Mucosa of rectum (tissue), 2 donors: ENCODE data around the gene ATP5PB.
A peak's percentile ranks its signal among the peaks of the same experiment; 100 is the strongest.

ENCODE experiments used
- H3K27ac ChIP-seq, 2 donors: one replicate each; pipeline ENCODE4 v1.7.0; 2013; ENCODE audit warnings: inconsistent platforms in 2 of 2, low read depth in 2 of 2, low read length in 2 of 2
- H3K27me3 ChIP-seq, 2 donors: one replicate each; pipeline ENCODE4 v1.7.0; 2013; ENCODE audit warnings: low read length in 2 of 2; ENCODE audit not compliant: control insufficient read depth in 2 of 2, insufficient read depth in 2 of 2
- H3K36me3 ChIP-seq, 2 donors: one replicate each; pipeline ENCODE4 v1.7.0; 2013; ENCODE audit warnings: low read length in 2 of 2; ENCODE audit not compliant: control insufficient read depth in 2 of 2, insufficient read depth in 2 of 2
- H3K4me1 ChIP-seq, 2 donors: one replicate each; pipeline ENCODE4 v1.7.0; 2013; ENCODE audit warnings: low read length in 2 of 2, mild to moderate bottlenecking in 1 of 2; ENCODE audit not compliant: control insufficient read depth in 2 of 2, insufficient read depth in 2 of 2
- H3K4me3 ChIP-seq, 2 donors: one replicate each; pipeline ENCODE4 v1.7.0; 2013; ENCODE audit warnings: low read length in 2 of 2
- H3K9ac ChIP-seq, 2 donors: one replicate each; pipeline ENCODE4 v1.7.0; 2013; ENCODE audit warnings: low read length in 2 of 2, low read depth in 1 of 2, mild to moderate bottlenecking in 1 of 2
- H3K9me3 ChIP-seq, 2 donors: one replicate each; pipeline ENCODE4 v1.7.0; 2013; ENCODE audit warnings: low read length in 2 of 2; ENCODE audit not compliant: control insufficient read depth in 2 of 2
- donor health status: healthy.
- donor health status: Normal muscosa, but diverticular disease.

Gene ATP5PB

GRCh38 chr1:111417755-111418154 is 31.5 kb upstream of the ATP5PB start:
- no peak overlapping the region for H3K4me3 ChIP-seq
- H3K27me3 ChIP-seq = no peaks in the 10 kb centered on the region
- H3K27ac ChIP-seq = no peak overlapping the region
- H3K9ac ChIP-seq = no peak overlapping the region
- no peaks in the 10 kb centered on the region for H3K9me3 ChIP-seq
- H3K36me3 ChIP-seq = no peaks in the 10 kb centered on the region
- peaks cover 0 to 4% of the 10 kb centered on the region in 2 donors for H3K4me1 ChIP-seq

- no peaks in the 10 kb centered on the region for H3K36me3 ChIP-seq
- no peaks in the 10 kb centered on the region for H3K9me3 ChIP-seq
These were observed 30.2 kb upstream of the ATP5PB start for GRCh38 chr1:111419037-111419436.

GRCh38 chr1:111420377-111420776 is 28.9 kb upstream of the ATP5PB start:
- Histone ChIP-seq H3K9ac (no peak overlapping the region), H3K4me1 (peaks cover 8 to 9% of the 10 kb centered on the region in 2 donors)

More at GRCh38 chr1:111419037-111419436, 30.2 kb upstream of the ATP5PB start:
- Histone ChIP-seq H3K9ac (no peak overlapping the region), H3K27me3 (no peaks in the 10 kb centered on the region), H3K4me3 (no peak overlapping the region), H3K4me1 (peaks cover 8 to 9% of the 10 kb centered on the region in 2 donors), H3K27ac (no peak overlapping the region)

GRCh38 chr1:111422546-111423391 is 26.5 kb upstream of the ATP5PB start:
- no peaks in the 10 kb centered on the region for H3K36me3 ChIP-seq
- peak overlapping the region in 1 of 2 donors; percentile 48 for H3K9ac ChIP-seq
- no peaks in the 10 kb centered on the region for H3K9me3 ChIP-seq
- peak overlapping the region; percentile 5 to 61 for H3K4me3 ChIP-seq
- peak overlapping the region in 1 of 2 donors; percentile 44 for H3K27ac ChIP-seq
- H3K4me1 ChIP-seq = peaks cover 8 to 9% of the 10 kb centered on the region in 2 donors
- no peaks in the 10 kb centered on the region for H3K27me3 ChIP-seq

More at GRCh38 chr1:111420377-111420776, 28.9 kb upstream of the ATP5PB start:
- Histone ChIP-seq H3K36me3 (no peaks in the 10 kb centered on the region), H3K4me3 (no peak overlapping the region), H3K9me3 (no peaks in the 10 kb centered on the region), H3K27ac (no peak overlapping the region), H3K27me3 (no peaks in the 10 kb centered on the region)

- Histone ChIP-seq H3K27me3 (no peaks in the 10 kb centered on the region), H3K4me1 (peaks cover 8 to 9% of the 10 kb centered on the region in 2 donors), H3K9me3 (no peaks in the 10 kb centered on the region), H3K9ac (no peak overlapping the region), H3K4me3 (no peak overlapping the region), H3K27ac (no peak overlapping the region), H3K36me3 (no peaks in the 10 kb centered on the region)
These were observed 25.0 kb upstream of the ATP5PB start for GRCh38 chr1:111424281-111424680.

- no peak overlapping the region for H3K9ac ChIP-seq
- H3K4me3 ChIP-seq = no peak overlapping the region
- H3K27me3 ChIP-seq = no peaks in the 10 kb centered on the region
- H3K27ac ChIP-seq = no peak overlapping the region
- no peaks in the 10 kb centered on the region for H3K4me1 ChIP-seq
- H3K9me3 ChIP-seq = no peaks in the 10 kb centered on the region
- H3K36me3 ChIP-seq = peaks cover 21 to 22% of the 10 kb centered on the region in 2 donors
These were observed 12.5 kb upstream of the ATP5PB start for GRCh38 chr1:111436726-111437125.

GRCh38 chr1:111439461-111440351 is 9.6 kb upstream of the ATP5PB start:
- H3K4me3 ChIP-seq = no peak overlapping the region
- no peaks in the 10 kb centered on the region for H3K9me3 ChIP-seq
- H3K27ac ChIP-seq = no peak overlapping the region
- no peaks in the 10 kb centered on the region for H3K4me1 ChIP-seq
- H3K27me3 ChIP-seq = no peaks in the 10 kb centered on the region
- H3K9ac ChIP-seq = no peak overlapping the region
- peaks cover 43 to 49% of the 10 kb centered on the region in 2 donors for H3K36me3 ChIP-seq

- Histone ChIP-seq H3K4me1 (peaks cover 3 to 4% of the 10 kb centered on the region in 2 donors), H3K27me3 (no peaks in the 10 kb centered on the region), H3K27ac (no peak overlapping the region), H3K9ac (no peak overlapping the region), H3K4me3 (no peak overlapping the region), H3K9me3 (no peaks in the 10 kb centered on the region), H3K36me3 (peaks cover 51 to 59% of the 10 kb centered on the region in 2 donors)
These were observed 7.6 kb upstream of the ATP5PB start for GRCh38 chr1:111441573-111442192.

- Histone ChIP-seq H3K9ac (no peak overlapping the region), H3K27ac (no peak overlapping the region), H3K36me3 (peaks cover 51 to 59% of the 10 kb centered on the region in 2 donors), H3K4me3 (no peak overlapping the region), H3K4me1 (peaks cover 6 to 11% of the 10 kb centered on the region in 2 donors), H3K9me3 (no peaks in the 10 kb centered on the region), H3K27me3 (no peaks in the 10 kb centered on the region)
These were observed 6.8 kb upstream of the ATP5PB start for GRCh38 chr1:111442457-111442856.
